ENCODE data around the gene JADE1. TPM values are rescaled to one million over a fixed set of nuclear protein-coding genes. Genes with fewer than 3 reads are reported as not detected.

The JADE1 gene
- total and polyA plus RNA-seq, 9 of the 15 experiments (the other 6 are each of a cell fraction or from before 2014, with no cell fraction given), result 8.3 to 37.9 (median 24.4) TPM

- no peaks in the 10 kb centered on the region for H3K9me1 ChIP-seq (ENCODE audit: control insufficient read depth, insufficient read depth, low read length)
- 73% methylated on average over 3 of the region's 3 CpGs for WGBS (ENCODE audit: insufficient coverage, low coverage, missing lambda C conversion rate)
- BruUV-seq (replicated peaks), result no TSS peak
- intact Hi-C loops (cut with micrococcal nuclease) (no loop called here), in situ Hi-C loops (cut with MboI) (no loop called here)
- H3K9ac ChIP-seq (ENCODE audit: insufficient read depth in 1 of 2, low read depth in 2 of 2, low read length in 2 of 2), result no peak overlapping the region
- no peak overlapping the region for H3K4me3 ChIP-seq
- no peaks in the 10 kb centered on the region for H3K79me2 ChIP-seq (ENCODE audit: control insufficient read depth, insufficient read depth, low read length)
- H2AFZ ChIP-seq (ENCODE audit: low read depth, low read length), result no peak overlapping the region
- H4K20me1 ChIP-seq (replicated peaks; ENCODE audit: control insufficient read depth, insufficient read depth, low read length), result no peaks in the 10 kb centered on the region
- ChIA-PET POLR2A (interaction anchor here (0.9 kb wide), 1 partner anchor 10 kb away, joined by 3 read pairs; no protein-coding TSS in a partner anchor), CTCF (ENCODE audit: low intra/inter-chr PET ratio) (no interaction called here)
- H3K27me3 ChIP-seq (ENCODE audit: control insufficient read depth in 2 of 2, insufficient read depth in 2 of 2, low read length in 2 of 2), result no peaks in the 10 kb centered on the region
- no peak for FAIRE-seq
- no peak for DNase-seq (ENCODE audit: extremely low read depth in 1 of 4, low spot score in 3 of 4)
- TF ChIP-seq PYGO2 (tag; IDR thresholded peaks at IDR 0.05) (no peak), ZNF282 (CRISPR knock-in tag; IDR thresholded peaks at IDR 0.05) (no peak), PHF21A (IDR thresholded peaks at IDR 0.05; ENCODE audit: borderline replicate concordance, low read depth) (no peak), MCM7 (IDR thresholded peaks at IDR 0.05) (no peak), HCFC1 (IDR thresholded peaks at IDR 0.05; ENCODE audit: low read depth, low read length) (no peak), MAFK (IDR thresholded peaks at IDR 0.05; ENCODE audit: low read length) (no peak), PML (IDR thresholded peaks at IDR 0.05; ENCODE audit: low read length) (no peak), SPI1 (IDR thresholded peaks at IDR 0.05; ENCODE audit: borderline replicate concordance, low read depth, low read length) (no peak), ZNF165 (CRISPR knock-in tag; IDR thresholded peaks at IDR 0.05; ENCODE audit: borderline replicate concordance) (no peak), ZNF239 (CRISPR knock-in tag; IDR thresholded peaks at IDR 0.05) (no peak), ZNF699 (CRISPR knock-in tag; IDR thresholded peaks at IDR 0.05; ENCODE audit: insufficient replicate concordance) (no peak), NRF1 (conservative IDR thresholded peaks at IDR 0.05 in 1 of 2, IDR thresholded peaks at IDR 0.05 in 1 of 2) (no peak), DLX4 (CRISPR knock-in tag; IDR thresholded peaks at IDR 0.05) (no peak), SAFB (IDR thresholded peaks at IDR 0.05; ENCODE audit: borderline replicate concordance, low read depth, low read length) (no peak), RAD51 (IDR thresholded peaks at IDR 0.05; ENCODE audit: borderline replicate concordance, low read depth) (no peak), EP400 (IDR thresholded peaks at IDR 0.05) (no peak)
- TF ChIP-seq, protein P1, sequence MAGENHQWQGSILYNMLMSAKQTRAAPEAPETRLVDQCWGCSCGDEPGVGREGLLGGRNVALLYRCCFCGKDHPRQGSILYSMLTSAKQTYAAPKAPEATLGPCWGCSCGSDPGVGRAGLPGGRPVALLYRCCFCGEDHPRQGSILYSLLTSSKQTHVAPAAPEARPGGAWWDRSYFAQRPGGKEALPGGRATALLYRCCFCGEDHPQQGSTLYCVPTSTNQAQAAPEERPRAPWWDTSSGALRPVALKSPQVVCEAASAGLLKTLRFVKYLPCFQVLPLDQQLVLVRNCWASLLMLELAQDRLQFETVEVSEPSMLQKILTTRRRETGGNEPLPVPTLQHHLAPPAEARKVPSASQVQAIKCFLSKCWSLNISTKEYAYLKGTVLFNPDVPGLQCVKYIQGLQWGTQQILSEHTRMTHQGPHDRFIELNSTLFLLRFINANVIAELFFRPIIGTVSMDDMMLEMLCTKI (IDR thresholded peaks at IDR 0.05; ENCODE audit: partially characterized antibody), result no peak
- TF ChIP-seq, protein P2, sequence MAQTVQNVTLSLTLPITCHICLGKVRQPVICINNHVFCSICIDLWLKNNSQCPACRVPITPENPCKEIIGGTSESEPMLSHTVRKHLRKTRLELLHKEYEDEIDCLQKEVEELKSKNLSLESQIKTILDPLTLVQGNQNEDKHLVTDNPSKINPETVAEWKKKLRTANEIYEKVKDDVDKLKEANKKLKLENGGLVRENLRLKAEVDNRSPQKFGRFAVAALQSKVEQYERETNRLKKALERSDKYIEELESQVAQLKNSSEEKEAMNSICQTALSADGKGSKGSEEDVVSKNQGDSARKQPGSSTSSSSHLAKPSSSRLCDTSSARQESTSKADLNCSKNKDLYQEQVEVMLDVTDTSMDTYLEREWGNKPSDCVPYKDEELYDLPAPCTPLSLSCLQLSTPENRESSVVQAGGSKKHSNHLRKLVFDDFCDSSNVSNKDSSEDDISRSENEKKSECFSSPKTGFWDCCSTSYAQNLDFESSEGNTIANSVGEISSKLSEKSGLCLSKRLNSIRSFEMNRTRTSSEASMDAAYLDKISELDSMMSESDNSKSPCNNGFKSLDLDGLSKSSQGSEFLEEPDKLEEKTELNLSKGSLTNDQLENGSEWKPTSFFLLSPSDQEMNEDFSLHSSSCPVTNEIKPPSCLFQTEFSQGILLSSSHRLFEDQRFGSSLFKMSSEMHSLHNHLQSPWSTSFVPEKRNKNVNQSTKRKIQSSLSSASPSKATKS (CRISPR knock-in tag; IDR thresholded peaks at IDR 0.05), result no peak
- H3K9me3 ChIP-seq (replicated peaks; ENCODE audit: control insufficient read depth, insufficient read depth, low read depth, low read length), result no peaks in the 10 kb centered on the region
- no peak overlapping the region for H3K27ac ChIP-seq (ENCODE audit: extremely low read depth, low read depth, low read length)
- ATAC-seq, result no peak
- H3K4me2 ChIP-seq (ENCODE audit: insufficient read depth, low read length), result no peak overlapping the region
- no peaks in the 10 kb centered on the region; a peak in 2 of 5 replicates for H3K4me1 ChIP-seq (replicated peaks in 1 of 2; ENCODE audit: control insufficient read depth in 2 of 2, insufficient read depth in 2 of 2, low read length in 2 of 2)
- no peaks in the 10 kb centered on the region for H3K36me3 ChIP-seq (ENCODE audit: control insufficient read depth, insufficient read depth, low read length)
Measured at GRCh38 chr4:128904821-128905220, 95.3 kb downstream of the JADE1 start.

Measured in K562 (cell line).